HG03432 (cell line): ENCODE measurements around the gene NFIL3.
A peak's percentile ranks its signal among the peaks of the same experiment; 100 is the strongest.
"Not testable (repeated sequence)": the region's sequence is repeated elsewhere in the genome, so short reads cannot be mapped to it uniquely, and the experiment has no call there.

Experiments
- ATAC-seq: cut with Tn5 transposase; IDR thresholded peaks from one replicate; pipeline ENCODE4 v1.9.1; 2021; ENCODE audit warnings: mild to moderate bottlenecking, moderate library complexity; ENCODE audit not compliant: unreplicated experiment

The NFIL3 gene

GRCh38 chr9:91398926-91399325 is 24.7 kb downstream of the NFIL3 start:
- no peak for ATAC-seq

DNA sequence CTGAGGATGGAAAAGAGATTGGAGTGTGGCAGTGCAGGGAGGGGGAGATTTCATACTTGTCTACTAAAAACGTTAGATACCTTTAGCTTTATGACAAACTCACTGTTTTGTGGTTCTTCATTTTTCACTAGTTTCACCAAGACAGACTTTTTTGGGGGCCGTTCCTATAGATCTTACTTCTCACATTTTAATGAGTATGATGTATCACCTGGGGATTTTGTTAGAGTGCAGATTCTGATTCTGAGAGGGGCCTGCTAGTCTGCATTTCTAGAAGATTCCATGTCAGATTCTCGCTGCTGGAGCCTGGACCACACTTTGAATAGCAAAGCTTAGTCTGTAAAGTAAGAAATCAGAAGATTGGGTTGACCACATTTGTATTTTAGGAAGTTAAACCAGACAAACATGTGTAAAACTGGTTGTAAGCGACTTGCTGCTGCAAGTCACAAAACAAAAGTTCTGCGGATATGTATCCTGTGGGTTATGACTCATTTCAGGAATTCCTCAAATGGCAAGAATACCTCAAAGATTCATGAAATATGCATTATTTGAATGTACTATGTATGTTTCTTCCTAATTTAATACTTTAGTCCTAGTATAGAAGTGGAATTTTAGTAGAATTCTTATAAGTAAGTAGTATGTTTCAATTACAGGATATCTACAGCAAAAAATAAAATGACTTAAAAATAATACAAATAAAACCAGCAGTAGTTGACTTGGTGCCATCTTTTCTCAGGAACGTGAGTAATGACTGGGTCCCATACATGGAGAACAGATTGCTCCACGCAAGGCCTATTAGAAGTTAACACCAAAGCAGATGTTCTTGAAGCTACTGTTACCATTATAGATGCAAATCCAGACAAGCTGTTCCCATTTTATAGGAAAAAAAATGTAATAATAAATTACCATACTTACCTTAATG is 27.8 kb downstream of the NFIL3 start:
- ATAC-seq: peak; percentile 69

DNA sequence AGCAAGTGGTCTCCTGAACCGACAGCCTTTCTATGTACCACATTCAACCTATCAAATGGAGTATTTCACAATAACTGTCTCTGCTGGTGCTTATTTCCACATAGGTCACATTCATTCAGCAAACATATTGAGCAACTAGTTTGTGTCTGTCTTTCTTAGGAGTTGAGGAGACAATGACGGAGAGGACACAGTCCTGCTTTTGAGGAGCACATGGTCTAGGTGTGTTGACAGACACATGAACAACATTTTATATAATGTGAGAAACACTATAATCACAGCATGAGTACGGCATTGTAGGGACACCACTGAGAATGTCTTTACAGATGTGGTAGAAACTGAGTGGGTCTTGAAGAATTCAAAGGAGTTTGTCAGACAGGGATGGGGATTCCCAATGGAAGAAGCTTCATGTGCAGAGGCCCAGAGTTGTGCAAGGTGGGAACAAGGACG is 28.5 kb downstream of the NFIL3 start:
- no peak for ATAC-seq

DNA sequence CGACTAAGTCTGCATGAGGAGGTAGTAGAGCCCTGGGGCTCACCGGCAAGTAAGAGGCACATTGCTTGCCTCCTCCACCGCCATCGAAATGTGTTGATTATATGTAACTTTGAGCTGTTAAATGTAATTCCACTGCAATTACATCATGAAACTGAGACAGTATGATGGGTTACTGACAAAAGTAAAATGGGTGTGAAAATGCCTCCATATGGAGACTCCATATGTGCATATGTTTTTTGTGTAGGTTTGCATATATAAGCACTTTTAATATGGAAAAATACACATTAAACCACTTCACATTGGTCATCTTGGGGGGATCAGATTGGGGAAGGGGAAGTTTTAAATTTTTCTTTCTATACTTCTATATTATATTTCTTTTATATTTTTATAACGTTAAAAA is 29.8 kb downstream of the NFIL3 start:
- no peak for ATAC-seq

DNA sequence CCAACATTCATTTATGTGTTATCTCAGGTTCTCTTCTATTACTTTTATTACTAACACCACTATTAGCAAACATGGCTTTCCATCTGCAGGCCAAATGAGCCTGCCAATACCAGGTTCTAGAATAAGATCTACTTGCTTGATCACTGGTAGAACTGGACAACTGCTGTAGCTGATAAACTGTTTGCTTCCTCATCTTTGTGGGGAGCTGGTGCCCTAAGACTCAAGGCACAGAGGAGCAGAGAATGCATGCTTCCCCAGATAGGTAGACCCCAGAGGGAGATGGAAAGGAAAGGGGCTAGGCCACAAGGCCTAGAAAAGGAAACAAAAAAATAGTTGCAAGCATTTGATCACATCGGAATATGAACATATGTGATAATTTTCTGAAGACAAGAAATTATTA is 31.2 kb downstream of the NFIL3 start:
- ATAC-seq: no peak

DNA sequence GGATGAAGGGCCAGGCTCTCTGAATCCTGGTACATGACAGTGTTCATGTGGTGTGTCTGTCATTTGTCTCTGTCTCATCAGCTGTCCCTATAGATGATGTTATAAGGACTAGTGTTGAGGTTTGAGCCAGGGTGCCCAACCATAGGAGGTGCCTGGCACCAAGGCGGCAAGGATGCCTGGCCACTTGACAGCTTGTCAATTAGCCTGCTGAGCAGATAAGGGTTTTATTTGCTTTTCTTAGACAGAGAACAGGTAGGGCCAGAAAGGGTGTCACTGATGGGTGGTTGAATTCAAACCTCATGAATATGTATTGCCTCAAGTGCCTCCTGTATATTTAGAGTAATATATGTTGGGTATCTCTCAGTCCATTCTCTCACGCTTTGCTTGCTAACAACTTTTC is 31.8 kb downstream of the NFIL3 start:
- no peak for ATAC-seq

DNA sequence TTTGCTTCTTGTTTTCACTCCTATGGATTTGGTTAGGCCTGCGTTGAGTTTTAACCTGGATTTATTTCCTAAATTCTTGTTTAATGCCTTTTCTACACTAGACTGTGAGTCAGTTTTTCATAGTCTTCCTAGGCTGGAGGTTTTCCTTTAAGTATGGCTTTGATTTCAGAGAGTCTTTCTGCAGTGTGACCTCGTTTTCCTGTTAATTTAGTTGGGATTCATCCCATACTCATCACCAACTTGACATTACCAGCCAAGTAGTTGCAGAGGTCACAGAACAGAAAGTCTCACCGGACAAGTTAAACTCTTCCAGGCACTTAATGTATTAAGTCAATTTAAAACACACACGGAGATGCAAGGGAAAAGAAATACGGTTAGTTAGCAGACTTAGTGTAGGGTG is 32.2 kb downstream of the NFIL3 start:
- no peak for ATAC-seq

DNA sequence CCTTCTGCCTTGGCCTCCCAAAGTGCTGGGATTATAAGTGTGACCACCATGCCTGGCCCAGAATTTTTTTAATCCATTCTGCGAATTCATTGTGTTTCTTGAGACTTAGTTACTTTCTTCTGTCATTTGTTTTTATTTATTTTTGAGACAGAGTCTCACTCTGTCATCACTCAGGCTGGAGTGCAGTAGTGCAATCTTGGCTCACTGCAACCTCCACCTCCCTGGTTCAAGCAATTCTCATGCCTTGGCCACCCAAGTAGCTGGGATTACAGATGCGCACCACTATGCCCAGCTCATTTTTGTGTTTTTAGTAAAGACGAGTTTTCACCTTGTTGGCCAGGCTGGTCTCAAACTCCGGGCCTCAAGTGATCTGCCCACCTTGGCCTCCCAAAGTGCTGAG is 33.9 kb downstream of the NFIL3 start:
- not testable (repeated sequence) for ATAC-seq

GRCh38 chr9:91386765-91387164 is 36.9 kb downstream of the NFIL3 start:
- no peak for ATAC-seq

DNA sequence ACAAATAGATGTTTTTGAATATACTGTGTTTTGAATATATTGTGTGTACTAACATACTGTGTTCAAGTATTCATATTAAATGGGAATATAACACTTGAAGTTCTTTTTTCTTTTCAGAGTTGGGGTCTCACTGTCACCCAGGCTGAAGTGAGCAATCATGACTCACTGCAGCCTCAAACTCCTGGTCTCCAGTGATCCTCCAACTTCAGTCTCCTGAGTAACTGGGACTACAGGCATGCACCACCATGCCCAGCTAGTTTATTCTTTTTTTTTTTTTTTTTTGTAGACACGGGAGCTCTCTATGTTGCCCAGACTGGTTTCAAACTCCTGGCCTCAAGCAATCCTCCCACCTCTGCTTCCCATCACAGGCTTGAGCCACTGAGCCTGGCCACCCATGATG is 38.7 kb downstream of the NFIL3 start:
- no peak for ATAC-seq

GRCh38 chr9:91383577-91383976 is 40.1 kb downstream of the NFIL3 start:
- ATAC-seq: no peak

- no peak for ATAC-seq
Measured at GRCh38 chr9:91382298-91382697, 41.3 kb downstream of the NFIL3 start.

- no peak for ATAC-seq
Measured at GRCh38 chr9:91379426-91379825, 44.2 kb downstream of the NFIL3 start.

- ATAC-seq: no peak
Measured at GRCh38 chr9:91378695-91379127, 44.9 kb downstream of the NFIL3 start.

- not testable (repeated sequence) for ATAC-seq
Measured at GRCh38 chr9:91378054-91378453, 45.6 kb downstream of the NFIL3 start.

DNA sequence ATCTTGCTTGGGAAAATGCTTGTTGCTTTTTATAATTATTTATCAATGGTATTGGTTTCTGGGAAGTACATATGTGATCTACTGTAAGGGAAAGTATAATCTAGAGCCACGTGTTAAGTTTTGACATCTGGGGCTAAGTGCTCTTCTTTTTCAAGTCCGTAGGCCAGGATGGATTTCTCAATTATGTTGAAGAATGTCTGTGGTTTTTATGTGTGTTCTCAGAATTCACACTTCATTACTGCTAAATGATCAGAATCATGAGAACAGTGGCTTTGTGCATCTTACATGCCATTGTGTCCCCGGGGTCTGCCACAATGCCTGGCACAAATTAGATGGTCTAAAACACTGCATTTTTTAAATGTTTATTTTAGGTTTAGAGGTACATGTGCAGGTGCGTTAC is 47.4 kb downstream of the NFIL3 start:
- ATAC-seq: no peak

GRCh38 chr9:91374939-91375338 is 48.7 kb downstream of the NFIL3 start:
- ATAC-seq: no peak

DNA sequence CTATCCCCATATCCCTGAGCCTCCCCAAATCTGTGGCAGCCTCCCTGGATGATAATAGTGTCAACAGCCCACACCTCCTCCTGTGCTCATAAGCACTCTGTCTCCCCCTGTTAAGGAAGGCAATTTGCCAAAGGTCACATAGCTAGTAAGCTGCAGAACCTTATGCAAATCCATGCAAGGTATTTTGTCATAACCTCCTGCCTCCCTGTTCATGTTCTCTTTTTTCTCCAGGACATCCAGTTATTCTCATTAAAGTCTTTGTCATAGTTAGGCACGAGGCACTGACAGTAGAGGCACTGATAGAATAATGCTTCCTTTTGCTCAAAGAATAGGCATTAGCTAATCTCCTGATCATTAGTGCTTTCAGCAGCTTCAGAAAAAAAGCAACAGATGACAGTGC is 51.7 kb downstream of the NFIL3 start:
- ATAC-seq: no peak

- ATAC-seq: not testable (repeated sequence)
Measured at GRCh38 chr9:91370006-91370405, 53.6 kb downstream of the NFIL3 start.

DNA sequence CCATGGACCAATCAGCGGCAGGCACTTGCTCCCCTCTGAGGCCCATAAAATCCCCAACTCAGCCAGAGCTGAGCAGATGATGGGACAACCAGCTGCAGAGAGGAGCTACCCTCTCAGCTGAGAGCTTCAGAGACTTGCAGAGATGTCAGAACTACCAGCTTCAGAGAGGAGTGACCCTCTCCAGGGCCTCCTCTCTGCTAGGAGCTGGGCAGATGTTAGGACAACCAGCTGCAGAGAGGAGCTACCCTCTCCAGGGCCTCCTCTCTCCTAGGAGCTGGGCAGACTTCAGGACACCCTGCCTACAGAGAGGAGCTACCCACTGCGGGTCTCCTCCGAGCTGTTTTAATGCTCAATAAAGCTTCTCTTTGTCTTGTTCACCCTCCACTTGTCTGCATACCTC is 58.9 kb downstream of the NFIL3 start:
- ATAC-seq: no peak

- no peak for ATAC-seq
Measured at GRCh38 chr9:91364005-91364404, 59.6 kb downstream of the NFIL3 start.

DNA sequence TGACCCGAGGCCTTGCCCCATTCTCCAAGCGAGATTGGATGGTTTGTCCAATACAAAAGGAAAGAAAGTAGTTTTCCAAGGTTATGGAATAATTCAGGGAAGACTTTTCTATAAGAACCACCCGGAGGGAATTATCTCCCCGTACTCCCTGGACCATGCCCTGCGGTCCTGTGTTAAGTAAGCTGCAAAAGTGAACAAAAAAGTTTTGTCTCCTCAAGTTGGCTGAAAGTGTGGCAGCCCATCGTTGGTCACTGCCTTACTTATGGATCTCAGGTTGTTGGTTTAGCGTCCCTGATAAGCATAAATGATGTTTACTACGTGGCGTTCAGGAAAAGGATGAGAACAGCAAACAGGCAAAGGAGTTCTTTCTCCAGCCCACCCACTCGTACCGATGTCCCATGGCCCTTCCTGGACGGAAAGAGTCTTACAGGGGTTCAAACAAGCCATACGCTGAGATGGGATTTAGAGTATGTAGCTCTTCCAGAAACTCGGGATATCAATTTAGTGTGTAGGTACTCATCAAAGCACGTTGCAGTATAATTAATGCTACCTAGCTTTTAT is 61.5 kb downstream of the NFIL3 start:
- peak; percentile 10 for ATAC-seq
